ENCODE data around the gene NTRK3.

NTRK3 gene

DNA sequence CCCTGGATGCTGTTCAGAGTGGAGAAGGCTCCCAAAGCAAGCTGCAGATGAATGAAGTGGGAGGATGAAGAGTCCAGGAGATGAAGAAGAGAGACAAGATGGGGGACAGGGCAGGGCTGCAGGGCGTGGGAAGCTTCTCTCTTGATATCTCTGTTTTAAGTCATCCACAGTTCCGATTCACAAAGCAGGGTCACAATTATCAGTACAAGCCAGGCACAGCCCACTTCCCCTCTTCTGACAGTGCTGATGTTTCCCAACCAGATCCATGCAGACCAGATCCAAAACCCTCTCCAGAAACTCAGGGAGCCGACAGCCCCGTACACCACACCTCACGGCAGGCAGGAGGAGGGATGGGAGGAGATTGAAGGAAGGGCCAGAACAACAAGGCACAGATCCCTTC is 31.1 kb downstream of the NTRK3 start:
- no peak for DNase-seq

DNA sequence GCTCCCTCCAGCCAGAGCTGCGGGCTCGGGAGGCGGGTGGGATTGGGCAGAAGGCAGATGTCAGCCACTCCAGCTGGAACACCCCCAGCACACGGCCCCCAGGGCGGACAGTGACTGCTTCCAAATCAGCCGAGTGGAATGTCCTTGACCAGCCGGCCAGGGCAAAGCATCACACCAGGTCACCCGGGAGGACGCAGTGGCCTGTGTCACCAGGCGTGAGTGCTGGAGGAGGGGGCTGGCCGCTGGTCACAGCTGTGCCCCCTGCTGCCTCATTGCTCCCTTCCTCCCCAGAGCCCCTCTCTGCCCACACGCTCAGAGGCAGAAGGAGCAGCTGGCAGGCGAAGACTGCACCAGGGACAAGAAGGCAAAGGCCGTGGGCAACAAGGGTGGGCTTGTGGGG is 33.5 kb downstream of the NTRK3 start:
- no peak for DNase-seq

DNA sequence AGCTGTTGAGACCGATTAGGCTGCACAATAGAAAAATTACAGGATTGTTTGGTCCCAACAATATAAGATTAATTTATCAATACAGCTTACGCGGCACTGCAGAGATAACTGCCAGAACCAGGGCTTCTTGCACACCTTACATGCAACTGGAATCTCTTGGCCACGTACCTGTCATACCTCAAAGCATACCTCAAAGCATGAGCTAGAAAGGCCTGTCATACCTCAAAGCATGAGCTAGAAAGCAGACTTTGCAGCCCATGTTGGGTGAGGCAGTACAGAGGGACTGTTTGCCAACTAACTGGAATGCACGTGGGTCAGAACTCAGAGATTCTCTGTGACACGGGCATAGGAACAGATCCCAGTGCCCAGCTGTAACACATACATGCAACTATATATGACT is 34.7 kb downstream of the NTRK3 start:
- no peak for DNase-seq

DNA sequence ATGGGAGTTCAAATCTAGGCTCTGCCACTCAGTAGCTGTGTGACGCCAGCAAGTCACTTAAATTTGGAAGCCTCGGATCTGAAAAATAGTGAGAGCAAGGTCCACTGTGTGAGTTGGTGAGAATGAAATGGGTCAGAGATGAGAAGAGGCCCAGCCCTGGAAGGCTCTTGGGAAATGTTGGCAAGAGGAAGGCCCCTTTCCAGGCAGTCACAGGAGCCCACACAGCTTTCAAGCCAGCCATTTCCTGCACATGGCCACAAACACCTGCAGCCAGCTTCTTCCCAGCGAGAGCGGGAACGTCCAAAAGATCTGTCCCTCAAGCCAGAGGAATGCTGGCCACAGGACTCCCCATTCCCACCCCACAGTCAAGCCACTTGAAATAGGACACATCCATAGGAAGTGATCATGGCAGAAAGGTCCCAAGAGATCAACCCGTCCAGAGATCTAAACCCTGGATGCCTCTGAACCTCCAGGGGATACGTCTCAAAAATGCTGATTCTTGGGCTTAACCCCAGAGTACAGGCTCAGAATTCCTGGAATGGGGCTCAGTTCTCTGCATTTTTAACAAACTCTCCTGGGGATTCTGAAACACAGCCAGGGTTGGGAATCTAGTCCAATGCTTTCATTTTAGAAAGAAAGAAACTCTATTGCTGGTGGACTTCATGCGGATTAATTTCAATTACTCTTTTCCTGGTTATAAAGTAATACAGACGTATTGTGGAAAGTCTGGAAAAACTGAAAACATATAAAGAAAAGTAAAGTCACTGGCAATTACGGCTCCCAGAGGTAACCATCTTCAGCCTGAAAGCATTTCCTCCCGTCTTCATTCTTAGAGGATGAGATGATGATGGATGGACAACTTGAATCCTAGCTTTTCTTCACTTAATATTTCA is 35.9 kb downstream of the NTRK3 start:
- no peak for DNase-seq

DNA sequence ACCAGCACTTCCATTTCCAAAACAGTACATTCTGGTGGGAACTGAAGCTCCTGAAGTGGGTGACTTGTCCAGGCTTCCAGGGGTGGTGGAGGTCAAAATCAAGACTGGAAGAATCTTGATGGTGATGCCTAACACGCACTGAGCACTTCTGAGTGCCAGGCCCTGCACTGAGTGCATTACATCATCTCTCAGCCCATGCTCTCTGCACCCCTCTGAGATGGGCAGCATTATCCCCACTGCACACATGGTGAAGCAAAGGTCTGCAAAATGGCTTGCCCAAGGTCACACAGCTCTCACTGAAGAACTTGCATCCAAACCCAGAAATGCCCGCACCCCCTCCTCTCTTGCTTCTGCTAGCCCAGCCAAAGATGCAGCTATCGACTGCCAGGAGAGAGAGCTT is 36.9 kb downstream of the NTRK3 start:
- no peak for DNase-seq

DNA sequence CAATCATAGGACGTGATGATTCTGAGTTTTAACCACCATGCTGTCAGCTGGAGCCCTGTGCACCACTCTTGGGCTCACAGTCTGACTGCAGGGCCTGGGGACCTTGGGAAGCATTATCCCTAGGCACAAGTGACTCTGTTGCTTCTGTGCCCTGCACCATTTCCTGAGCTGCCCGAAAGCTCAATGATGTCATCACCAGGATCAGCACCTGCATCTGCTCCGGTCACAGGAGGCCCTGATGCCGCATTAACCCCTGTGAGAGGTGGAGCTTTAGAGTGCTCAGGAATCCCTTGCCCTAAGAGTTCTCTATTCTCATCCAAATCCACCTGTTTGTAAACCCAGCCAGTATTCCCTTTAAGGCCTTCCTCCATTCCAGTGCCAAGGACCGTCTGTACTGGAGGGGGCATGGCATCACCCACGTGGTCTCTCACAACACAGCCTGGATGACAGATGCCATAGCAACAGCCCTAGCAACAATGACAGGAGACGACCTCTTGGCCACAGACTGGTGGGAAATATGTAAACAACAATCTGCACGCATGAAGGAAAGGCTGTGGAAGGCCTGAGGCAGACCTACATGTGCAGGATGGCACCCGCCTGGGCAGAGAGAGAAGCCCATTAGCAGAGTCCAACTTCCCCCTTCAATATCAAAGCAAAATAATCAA is 37.9 kb downstream of the NTRK3 start:
- DNase-seq: peak; percentile 72 to 86

DNA sequence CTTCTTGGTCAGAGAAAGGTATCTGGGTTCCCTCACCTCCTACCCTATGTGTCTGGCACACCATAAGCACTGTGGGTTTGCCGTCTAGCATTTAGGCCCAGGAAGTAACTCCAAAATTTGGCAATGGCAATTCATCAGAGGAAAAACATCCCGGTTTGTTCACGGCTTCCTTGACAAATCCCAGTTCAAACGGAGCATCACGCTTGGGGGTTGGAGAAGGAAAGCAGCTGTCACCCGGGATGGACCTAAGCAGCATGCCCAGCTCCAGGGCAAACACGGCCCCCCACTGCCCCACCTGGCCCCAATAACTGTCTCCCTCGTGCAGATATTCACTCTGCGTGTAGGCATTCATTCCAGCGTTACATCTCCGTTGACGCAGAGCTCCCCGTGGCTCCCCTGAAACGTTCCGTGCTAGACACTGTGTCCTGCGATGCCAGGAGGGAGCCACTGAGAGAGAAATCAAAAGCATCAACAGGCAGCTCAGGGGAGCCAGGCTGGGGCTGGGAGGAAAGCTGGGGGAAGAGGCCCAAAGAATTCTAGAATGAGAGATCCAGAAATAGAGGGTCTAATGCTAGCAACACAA is 41.4 kb downstream of the NTRK3 start:
- no peak for DNase-seq

DNA sequence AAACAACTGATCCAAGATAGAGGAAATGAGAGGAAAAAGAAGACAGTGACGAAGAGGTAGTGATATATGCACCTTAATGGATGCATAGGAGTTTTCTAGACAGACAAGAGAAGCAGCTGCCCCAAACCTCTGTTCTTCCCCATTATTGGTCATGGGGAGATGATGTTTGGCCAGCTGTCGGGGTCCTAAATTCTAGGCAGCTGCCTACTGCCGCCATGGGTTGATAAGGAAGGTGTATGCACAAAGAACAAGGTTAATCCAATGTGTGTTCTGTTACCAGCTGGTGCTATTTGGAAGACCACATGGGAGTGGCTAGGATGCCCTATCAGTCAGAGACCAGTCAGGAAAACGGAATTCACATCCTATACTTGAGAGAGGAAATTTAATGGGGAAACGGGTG is 47.4 kb downstream of the NTRK3 start:
- peak in 1 of 2 experiments; percentile 16 for DNase-seq

DNA sequence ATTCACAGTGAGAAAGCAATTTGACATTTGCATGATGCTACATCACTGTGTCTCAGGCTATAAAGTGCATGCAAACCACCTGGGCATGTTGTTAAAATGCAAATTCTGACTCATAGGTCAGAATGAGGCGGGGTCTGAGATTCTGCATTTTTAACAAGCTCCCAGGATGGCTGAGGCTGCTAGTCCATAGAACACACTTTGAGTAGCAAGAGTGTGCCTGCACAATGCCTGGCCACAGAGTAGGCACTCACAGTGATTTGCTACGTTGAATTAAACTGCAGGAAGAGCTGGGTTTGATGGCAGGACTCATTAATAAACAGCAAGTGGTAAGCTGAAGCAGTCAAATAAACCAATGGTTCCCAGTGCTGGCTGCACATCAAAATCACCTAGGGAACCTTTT is 48.1 kb downstream of the NTRK3 start:
- DNase-seq: no peak

DNA sequence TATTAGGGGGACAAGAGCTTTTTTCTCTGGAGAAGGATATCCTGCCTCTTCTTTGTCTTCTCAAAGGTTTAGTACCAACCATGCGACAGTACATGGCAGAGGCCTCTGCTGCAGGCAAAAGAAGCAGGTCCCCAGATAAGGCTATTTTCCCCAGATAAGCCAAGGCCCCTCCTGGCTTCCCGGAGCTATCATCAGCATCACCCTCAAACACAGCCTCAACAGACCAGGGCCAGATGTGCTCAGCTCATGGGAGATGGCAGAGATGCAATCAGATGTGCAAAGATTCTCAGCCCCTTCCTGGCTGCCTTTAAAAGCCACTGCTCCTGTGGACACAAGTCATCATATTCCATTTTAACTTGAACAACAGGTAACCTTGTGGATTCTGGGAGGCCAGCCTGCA is 49.0 kb downstream of the NTRK3 start:
- no peak for DNase-seq

DNA sequence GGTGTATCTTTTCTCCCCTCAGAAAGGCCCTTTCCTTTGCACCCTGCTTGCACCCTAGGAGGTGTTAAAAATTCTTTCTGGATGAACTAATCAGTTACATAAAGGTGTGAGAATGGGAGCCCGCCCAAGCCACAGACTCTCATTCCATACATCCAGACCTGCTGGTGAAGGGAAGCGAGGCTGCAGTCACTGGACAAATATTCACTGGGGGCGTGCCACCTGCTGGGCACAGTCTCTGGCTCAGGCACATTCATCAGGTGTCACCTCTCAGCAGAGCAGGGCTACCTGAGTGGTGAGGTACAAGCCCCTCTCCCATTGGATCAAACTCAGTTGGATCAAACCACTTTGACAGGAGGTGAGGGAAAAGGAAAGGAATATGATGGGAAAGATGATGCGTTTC is 52.0 kb downstream of the NTRK3 start:
- no peak for DNase-seq

DNA sequence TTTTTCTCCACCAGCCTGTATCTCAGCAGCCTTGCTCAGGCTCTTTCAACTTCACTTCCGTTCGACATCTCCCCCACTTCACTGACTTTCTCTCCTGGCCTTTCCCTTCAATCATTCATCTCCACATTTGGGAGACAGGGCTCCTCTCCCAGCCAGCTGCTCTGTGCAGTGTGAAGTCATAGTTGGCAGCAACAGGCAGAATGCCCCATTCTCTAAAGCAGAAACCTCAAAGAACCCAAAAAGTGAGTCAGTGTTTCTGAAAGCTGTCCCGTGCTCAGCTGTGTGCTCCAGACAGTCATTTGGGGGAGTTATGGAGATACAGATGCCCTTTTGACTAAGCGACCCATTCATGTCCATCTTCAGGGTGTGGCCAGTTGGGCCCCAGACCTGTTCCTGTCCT is 54.3 kb downstream of the NTRK3 start:
- DNase-seq: no peak

DNA sequence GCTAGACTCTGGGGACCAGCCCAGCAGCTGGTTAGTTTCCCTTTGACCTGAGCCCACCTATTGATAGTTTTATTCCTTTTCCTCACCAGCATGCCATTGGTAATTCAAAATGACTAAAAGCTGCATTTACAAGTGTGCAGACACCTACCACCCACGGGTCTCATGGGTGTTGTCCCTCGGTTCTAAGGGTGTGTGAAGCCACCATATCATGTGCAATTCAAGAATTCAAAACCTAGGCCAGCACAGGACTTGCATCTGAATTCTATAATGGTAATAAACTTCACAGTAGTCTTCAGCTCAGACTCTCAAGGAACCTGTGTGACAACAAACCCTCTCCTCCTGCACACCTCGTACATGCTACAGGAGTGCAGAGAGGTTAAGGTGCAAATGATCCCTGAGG is 55.3 kb downstream of the NTRK3 start:
- DNase-seq: no peak

DNA sequence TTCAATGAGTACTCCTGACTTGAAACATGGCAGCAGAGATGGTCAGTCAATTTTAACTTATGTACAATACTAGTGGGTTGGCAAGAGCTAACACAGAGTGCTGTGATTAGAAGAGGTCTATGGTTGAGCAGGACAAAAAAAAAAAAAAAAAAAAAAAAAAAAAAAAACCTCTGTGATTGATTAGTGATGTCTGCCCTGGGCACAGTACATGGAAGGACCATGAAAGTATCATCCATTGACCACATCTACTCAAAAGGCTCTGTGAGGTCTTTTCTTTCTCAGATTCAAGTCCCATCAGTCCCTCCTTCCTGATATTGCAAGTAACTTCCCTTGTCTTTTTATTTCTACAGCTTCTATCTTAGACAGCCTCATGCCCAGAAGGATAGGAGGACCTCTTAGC is 59.6 kb downstream of the NTRK3 start:
- DNase-seq: no peak

DNA sequence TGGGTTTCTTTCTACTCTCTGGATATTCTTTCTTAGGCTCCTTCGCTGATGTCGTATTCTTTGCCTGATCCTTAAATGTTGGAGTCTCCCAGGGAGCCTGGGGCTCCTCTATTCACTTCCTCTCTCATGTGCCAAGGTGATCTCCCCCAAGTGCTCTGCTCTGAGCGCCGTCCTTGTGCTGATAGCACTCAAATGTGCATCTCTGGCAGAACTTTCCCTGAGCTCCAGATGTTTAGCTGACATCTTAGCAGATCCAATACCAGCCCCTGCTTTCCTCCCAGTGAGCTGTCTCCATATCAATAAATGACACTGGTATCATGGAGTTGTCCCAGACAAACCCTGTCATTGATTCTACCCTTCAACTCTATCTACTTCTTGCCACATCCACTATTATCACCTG is 62.4 kb downstream of the NTRK3 start:
- DNase-seq: no peak

DNA sequence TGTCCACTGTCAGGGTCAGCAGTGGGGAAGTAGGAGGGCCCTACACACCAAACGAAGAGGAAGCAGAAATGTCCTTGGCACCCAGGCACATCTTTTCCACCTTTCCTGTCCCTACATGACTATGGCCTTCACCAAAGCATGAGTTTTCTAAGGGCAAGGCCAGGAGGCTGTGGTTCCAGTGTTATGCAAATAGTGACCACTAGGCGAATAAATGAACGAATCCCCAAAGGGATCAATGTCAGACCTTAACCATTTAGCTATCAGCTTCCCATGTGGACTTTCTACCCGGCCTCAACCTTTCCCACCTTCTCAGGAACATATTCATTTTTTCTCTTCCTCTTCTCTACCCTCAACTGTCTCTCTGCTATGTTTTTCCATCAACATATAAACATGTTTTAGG is 63.1 kb downstream of the NTRK3 start:
- no peak for DNase-seq

DNA sequence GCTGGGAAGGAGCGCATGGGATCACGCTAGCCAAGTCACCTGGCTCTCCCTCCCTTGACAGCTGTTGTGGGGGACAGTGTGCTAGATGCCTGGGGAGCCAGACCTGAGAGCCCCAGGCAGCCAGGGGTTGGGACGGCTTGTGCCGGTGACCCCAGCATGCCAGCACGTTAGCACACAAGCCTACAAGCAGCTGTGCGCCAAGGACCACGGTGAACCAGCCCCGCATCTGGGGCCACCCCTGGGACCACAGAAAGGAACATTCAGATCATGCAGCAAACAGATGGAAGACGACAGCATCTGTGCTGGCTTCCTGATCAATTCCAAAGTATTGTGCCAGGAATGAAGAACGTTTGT is 64.8 kb downstream of the NTRK3 start:
- DNase-seq: no peak

DNA sequence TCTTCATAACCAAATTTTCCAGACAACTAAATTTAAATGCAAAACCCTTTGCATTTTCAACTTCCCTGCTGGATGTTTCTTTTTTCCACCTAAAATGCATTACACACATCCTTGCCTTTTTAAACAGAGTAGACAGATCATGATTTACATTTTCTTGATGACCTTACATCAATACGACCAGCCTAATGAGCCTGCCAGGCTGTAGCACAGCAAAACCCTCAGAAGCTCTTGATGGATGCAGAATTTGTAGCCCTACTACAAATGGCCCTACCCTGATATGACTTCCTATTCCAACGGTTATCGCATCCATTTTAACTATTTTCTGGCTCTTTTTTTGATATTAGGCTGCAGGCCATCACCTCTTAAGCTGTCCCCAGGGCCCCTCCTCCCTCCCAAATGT is 66.3 kb downstream of the NTRK3 start:
- no peak for DNase-seq

DNA sequence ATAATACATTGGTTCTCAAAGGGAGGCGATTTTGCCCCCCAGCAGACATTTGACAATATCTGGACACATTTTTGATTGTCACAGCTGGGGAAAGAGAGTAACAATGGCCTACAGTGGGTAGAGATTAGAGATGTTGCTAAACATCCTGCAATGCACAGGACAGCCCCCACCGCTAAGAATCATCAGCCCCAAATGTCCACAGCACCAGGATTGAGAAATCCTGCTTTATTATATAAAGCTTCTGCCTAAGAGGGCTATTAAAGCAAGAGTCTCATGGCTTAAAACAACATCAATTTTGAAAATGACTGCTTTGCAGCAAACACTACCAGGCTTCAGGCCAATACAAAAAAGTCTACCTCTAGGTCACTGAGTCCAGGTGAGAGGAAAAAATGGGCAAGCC is 68.2 kb downstream of the NTRK3 start:
- DNase-seq: no peak

DNA sequence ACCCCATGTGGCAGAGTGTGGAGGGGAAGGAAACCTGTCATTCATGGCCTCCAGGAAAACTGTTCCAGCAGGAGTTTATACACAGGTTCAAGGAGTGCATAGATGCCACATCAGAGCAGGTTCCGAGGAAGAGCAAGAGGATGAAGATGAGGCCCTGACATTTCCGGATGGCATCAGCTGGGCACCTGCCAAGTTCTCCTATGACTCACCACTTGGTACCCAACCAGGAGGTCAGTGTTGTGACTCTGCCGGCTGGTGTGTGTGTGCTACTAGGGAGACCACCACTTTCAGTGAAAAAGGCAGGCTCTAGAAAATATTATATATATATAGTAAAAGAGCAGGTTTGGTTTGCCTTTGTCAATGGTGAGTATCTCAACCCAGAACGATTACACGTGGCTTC is 69.3 kb downstream of the NTRK3 start:
- DNase-seq: no peak

DNA sequence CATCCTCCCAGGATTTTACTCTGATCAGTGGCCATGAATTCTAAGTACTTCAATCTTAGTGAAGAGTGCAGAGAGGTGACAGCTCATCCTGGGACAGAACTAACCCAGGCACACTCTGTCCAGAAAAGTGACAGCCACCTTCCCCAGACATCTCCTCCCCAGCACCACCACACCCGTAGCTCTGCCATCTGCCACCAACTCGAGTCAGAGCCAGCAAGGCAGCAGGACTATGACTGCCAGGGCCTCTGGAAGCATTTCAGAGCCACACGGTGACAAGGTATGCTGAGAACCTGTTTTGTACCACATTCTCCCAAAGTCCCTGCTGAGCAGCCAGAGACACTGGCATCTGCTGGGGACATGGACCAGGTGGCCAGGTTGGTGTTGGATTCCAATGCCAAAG is 71.0 kb downstream of the NTRK3 start:
- DNase-seq: no peak

DNA sequence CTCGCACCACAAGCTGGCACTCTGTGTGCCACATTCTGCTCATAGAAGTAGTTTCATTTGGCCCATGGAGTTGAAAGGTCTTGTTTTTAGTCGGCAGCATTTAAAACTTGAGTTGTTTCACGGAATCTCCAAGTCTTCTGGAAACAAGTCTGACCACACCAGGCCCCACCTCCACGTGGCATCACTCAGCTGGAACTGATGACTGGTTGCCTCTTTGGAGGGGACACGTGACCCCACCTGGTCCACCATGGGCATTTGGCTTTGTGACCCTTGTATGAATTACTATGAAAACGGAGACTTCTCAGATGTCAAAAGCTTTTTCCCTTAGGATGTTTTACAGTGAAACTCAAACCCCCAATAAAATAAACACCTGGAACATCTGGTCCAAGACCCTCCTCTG is 74.9 kb downstream of the NTRK3 start:
- no peak for DNase-seq

DNA sequence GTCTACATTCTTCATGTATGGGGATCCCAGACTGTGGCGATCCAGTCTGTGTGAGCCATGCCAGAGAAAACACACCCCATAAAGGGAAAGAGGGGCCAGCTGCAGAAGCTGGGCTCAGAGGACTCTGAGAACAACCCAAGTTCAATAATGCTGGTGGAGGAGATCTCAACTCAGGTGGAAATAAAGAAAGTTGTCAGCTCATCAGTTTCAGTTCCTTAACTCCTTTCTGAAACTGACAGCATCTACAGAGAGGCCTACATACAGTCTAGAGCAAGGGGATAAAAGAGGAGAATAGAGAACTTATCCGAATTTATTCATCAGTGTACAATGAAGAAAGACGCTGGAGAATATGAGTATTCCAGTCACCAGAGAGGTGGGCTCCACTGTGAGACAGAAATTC is 77.0 kb downstream of the NTRK3 start:
- no peak for DNase-seq

DNA sequence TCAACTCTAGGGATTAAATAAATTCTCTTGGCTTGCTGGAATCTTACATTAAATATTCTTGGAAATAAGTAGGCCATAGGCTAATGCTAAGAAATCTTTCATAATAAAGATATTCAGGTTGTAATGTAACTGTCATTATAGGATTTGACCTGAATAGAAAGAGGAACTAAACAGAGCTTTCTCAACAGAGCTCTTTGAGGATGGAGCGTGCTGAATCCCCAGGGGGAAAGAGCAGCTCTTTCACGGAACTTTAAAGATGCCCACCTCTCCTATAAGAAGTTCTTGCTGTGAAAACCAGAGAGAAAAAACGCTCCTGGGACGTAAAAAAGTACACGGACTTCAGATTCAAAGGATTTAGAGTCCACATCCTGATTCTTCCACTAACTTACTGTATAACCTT is 77.9 kb downstream of the NTRK3 start:
- DNase-seq: no peak

DNA sequence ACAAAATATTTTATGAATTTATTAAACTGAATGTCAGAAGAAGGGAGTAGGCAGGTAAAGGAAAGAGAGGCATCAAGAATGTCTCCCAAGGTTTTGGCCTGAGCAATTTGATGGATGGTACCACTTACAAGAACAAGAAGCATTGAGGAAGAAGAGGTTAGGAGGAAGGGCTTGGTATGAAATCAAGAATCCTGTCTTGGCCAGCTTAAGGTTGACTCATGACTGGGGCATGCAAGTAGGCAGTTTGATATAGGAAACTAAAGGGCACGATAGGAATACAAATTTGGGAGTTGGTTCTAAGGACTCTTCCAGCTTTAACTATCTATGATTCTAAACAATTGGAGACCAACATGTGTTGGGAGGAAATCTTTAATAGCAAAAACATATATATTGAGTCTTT is 79.1 kb downstream of the NTRK3 start:
- no peak for DNase-seq
